ENCODE measurements around the gene DUSP15.

Gene DUSP15

GRCh38 chr20:31861135-31861384, 9.3 kb downstream of the DUSP15 start:
- in situ Hi-C loops (cut with MboI; ENCODE audit: low sequenced_read_pairs): no loop called here

- in situ Hi-C loops (cut with MboI; ENCODE audit: low sequenced_read_pairs): no loop called here
Measured at GRCh38 chr20:31860390-31861134, 9.8 kb downstream of the DUSP15 start.

DNA sequence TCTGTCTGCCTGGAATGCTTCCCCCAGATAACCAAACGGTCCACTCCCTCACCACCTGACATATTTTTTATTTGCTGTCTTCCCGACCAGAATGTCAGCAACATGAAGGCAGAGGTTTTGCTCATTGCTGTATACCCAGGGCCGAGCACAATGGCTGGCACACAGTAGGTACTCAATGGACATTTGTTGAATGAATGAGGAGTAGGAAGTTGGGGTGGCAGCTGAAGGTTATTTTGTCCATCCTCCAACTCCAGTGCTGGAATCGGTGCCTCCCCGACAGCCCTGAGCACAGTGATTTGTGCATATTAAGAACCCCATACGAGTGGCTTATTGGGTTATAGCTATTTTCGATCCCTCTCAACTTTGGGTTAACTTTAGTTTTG, 10.3 kb downstream of the DUSP15 start:
- in situ Hi-C loops (cut with MboI; ENCODE audit: low sequenced_read_pairs): no loop called here

GRCh38 chr20:31859266-31859997, 10.9 kb downstream of the DUSP15 start:
- in situ Hi-C loops (cut with MboI; ENCODE audit: low sequenced_read_pairs): no loop called here

GRCh38 chr20:31858760-31859083, 11.6 kb downstream of the DUSP15 start:
- in situ Hi-C loops (cut with MboI; ENCODE audit: low sequenced_read_pairs): no loop called here

- in situ Hi-C loops (cut with MboI; ENCODE audit: low sequenced_read_pairs): no loop called here
Measured at GRCh38 chr20:31857861-31858759, 12.2 kb downstream of the DUSP15 start.

GRCh38 chr20:31856516-31856915, 13.8 kb downstream of the DUSP15 start:
- in situ Hi-C loops (cut with MboI; ENCODE audit: low sequenced_read_pairs): no loop called here

- in situ Hi-C loops (cut with MboI; ENCODE audit: low sequenced_read_pairs): no loop called here
Measured at GRCh38 chr20:31853481-31853880, 16.8 kb downstream of the DUSP15 start.

DNA sequence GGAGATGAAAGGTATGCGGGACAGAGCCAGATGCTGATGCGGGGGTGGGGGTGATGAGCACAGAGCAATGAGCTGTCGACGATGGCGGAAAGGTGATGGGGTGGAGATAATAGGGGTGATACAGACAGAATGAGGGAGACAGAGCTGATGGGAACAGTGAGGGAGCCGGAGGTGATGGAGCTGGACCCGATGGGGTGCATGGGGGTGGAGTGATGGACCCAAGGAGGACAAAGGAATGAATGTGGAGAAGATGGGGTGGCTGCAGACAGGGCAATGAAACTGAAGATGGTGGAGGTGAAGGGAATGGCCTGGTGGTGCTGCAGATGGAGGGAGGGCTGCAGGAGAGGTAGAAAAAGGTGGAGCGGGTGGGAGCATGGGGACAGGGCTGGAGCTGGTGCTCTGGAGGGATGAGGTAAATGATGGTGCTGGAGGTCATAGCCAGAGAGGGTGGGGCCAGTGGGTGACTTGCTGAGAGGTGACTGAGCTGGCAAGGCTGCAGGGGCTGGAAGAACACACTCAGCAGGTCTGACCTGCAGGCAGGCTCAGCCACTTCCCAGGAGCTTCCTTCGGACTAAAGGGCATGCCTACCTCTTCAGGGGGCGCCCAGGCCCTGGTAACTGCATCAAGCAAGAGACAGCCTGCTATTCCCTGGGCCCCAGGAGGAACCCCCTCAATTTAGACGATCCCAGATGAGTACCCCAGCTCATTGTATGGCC, 18.9 kb downstream of the DUSP15 start:
- in situ Hi-C loops (cut with MboI; ENCODE audit: low sequenced_read_pairs): no loop called here

DNA sequence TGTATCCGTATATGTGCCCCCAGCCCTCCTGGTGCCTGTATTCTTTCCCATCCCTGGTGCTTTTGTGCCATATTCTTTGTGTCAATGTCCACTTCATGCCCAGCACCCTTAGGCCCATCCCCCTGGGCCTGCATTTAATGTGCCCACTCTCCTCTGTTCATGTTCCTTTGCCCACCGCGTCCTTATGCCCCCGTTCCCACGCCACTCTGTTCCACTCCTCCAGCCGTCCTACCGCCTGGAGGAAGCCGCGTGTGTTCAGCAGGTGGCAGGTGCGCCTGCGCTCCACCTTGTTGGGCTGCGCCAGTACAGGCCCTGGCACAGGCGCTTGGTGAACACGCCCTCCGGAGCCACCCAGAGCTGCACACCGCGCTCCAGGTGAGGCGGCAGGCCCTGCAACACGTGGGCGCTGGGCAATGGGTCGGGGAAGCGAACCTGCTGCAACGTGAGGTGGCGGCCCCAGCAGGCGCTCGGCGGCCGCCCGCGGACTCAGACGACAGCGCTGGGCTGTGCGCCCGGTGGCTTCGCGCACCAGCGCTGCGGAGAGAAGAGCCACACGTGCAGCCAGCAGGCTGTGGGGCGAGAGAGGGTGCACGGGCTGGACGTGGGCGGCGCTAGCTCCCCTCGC, 20.9 kb downstream of the DUSP15 start:
- in situ Hi-C loops (cut with MboI; ENCODE audit: low sequenced_read_pairs): no loop called here

GRCh38 chr20:31848088-31848999, 22.0 kb downstream of the DUSP15 start:
- in situ Hi-C loops (cut with MboI; ENCODE audit: low sequenced_read_pairs): no loop called here

- in situ Hi-C loops (cut with MboI; ENCODE audit: low sequenced_read_pairs): no loop called here
Measured at GRCh38 chr20:31846793-31847138, 23.6 kb downstream of the DUSP15 start.

DNA sequence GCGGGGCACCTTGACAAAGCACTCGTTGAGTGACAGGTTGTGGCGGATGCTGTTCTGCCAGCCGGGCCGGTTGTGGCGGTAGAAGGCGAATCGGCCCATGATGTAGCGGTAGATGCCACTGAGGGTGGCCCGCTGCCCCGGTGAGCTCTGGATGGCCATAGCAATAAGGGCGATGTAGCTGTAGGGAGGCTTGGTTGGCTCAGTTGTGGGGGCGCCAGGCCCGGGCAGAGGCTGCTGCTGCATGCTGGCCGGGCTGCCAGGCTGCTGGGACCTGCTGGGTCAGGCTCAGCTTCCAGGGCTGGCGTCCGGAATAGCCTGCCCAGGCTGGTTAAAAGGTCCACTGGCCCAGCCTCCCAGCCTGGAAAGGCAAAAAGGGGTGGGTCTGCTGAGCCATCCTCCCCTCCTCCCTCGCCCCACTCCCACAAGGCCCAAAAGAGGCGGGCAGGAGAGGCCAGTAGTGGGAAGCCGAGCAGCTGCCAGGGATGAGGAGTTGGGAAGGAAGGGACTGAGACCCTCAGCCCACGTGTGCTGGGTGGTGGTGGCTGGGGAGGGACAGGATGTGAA, 24.9 kb downstream of the DUSP15 start, which contains the start of gene FOXS1:
FOXS1 (minus strand) TSS at position 305 of the 564 bp plus-strand sequence; CDS start at position 243, 62 bp downstream.
- in situ Hi-C loops (cut with MboI; ENCODE audit: low sequenced_read_pairs): no loop called here

DNA sequence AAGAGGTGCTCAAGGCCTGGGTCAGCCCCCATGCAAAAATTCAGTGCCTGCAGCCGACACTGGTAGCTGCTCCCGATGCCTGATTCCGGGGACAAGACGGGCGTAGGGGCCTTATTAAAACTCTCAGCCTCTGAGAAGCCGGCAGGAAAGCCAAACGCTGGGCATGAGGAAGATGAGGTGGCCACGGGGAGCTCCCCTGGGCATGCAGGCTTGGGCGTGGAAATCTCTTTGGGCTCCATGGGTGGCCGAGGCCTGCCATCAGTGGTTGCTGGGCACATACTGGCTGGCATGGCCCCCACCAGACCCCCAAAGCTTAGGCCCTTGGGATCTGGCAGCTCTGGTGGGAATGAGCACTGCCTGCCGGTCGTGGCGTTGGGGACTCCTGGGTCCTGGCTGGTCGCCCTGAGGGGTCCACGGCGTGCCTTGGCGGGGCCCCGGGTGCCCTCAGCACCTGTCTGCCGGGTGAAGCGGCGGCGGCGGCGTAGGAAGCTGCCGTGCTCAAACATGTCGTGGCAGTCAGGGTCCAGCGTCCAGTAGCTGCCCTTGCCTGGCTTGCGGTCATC, 25.5 kb downstream of the DUSP15 start:
- in situ Hi-C loops (cut with MboI; ENCODE audit: low sequenced_read_pairs): no loop called here

DNA sequence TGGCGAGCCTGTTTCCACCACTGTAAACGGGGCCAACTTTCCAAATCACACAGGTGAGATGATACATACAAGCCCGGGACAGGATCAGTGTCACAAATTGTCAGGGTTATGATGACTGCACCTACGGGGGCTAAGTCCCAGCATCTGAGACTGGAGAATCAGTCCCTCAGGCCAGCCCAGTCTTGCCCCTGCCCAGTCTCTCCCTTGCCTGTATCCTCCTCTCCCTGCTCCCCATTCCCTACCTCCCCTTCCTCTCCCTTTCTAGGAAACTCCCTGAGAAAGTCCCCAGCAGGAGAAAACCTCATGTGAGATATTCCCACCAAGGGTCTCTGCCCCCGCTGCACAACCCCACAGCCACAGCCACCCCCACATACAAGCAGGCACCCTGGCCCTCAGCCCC, 26.4 kb downstream of the DUSP15 start:
- in situ Hi-C loops (cut with MboI; ENCODE audit: low sequenced_read_pairs): no loop called here

GRCh38 chr20:31843288-31843687, 27.0 kb downstream of the DUSP15 start:
- in situ Hi-C loops (cut with MboI; ENCODE audit: low sequenced_read_pairs): no loop called here

DNA sequence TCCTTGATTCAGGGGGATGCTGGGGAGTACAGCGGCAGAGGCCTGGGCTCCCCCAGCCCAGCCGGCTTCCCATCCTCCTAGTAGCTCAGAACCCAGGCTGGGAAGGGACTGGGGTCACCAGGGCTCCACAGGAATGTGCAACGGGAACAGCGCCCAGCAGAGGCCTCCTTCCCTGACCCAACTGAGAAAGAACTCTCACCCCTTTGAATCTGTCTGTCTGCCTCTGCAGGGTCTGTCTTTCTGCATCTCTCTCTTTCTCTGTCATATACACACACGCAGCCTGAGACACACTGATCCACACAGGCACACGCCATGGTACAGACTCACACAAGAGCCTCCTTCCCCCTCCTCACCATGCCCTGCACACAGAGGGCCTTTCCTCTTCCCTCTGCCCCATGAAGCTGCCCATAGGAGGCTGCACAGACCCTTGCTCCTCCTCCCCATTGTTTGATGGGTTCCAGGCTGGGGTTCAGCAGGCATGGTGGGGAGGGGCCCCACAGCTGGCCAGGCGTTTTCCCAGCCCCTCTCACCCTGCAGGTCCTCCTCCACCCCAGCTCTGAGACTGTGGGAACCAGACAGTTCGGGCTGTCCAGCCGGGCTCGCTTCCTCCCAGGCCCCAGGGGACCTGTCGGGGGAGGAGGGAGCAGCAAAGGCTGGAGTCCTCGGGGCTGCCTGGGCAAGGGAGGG, 27.7 kb downstream of the DUSP15 start:
- in situ Hi-C loops (cut with MboI; ENCODE audit: low sequenced_read_pairs): no loop called here

DNA sequence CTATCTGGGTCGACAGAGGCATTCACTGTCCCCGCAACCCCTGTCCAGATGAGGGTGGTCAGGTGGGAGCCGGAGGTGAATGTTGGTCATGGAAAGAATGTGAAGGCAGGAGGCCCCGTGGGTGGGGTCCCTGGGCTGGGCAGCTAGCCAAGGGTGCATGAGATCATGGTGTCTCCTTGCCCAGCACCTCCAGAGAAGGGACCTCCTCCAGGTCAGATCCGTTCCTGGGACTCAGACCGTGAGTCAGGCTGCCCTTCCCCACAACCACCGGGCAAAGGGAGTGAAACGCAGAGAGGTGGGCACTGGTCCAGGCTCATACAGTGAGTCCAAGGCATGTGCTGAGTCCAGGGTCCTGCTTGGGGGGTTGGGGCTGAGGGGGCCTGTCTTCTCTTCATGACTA, 28.4 kb downstream of the DUSP15 start:
- in situ Hi-C loops (cut with MboI; ENCODE audit: low sequenced_read_pairs): no loop called here

Data from HL-60/S4 treated with phorbol 12-myristate 13-acetate at 8.2 ng/mL for 4 days and 3 days (cell line).